Lower lobe of right lung (tissue), 2 donors: ENCODE measurements around the gene CHST7. TPM values are rescaled to one million over a fixed set of nuclear protein-coding genes. Genes with fewer than 3 reads are reported as not detected.

Source experiments
- ATAC-seq, 2 donors: fragments of 200-7000 bp; cut with Tn5 transposase; one replicate each; pipeline ENCODE4 v1.9.1; 2020 to 2022; ENCODE audit warnings: mild to moderate bottlenecking in 2 of 2, moderate library complexity in 2 of 2
- DNase-seq: peaks from one replicate; pipeline ENCODE4 v3.0.0-alpha.2; 2020
- H3K27ac ChIP-seq: fragments of 200-600 bp; one replicate; pipeline ENCODE4 v1.8.0; 2022
- H3K27me3 ChIP-seq: fragments of 200-600 bp; one replicate; pipeline ENCODE4 v1.8.0; 2022; ENCODE audit warnings: low read depth
- H3K36me3 ChIP-seq: fragments of 200-600 bp; one replicate; pipeline ENCODE4 v1.8.0; 2022; ENCODE audit warnings: mild to moderate bottlenecking
- H3K4me1 ChIP-seq: fragments of 200-600 bp; one replicate; pipeline ENCODE4 v1.8.0; 2022
- H3K4me3 ChIP-seq: fragments of 200-600 bp; one replicate; pipeline ENCODE4 v1.8.0; 2022; ENCODE audit warnings: mild to moderate bottlenecking
- H3K9me3 ChIP-seq: fragments of 200-600 bp; one replicate; pipeline ENCODE4 v1.8.0; 2022
- CTCF ChIP-seq: fragments of 200-600 bp; IDR thresholded peaks from one replicate; pipeline ENCODE4 v1.8.0; 2022; ENCODE audit warnings: antibody characterized with exemption, mild to moderate bottlenecking
- intact Hi-C: fragments of 100-400 bp; cut with DNase I; formaldehyde crosslinking; loops from one replicate; pipeline ENCODE4 v1.11.0; 2022
- total RNA-seq: library from RNA; stranded (reverse); fragmentation: NEBNext Ultra II Directional; extraction: Animal tissue kit (Norgen Biotek cat#: 25700); gene quantifications from one replicate; pipeline ENCODE4 v1.2.1, GENCODE V29; 2021
- donor health status: DM: no; HTN: yes; CAD: no; lungs with severe emphysema.

Gene CHST7
- total RNA-seq, 1 donor from 2014 or later: 7.4 TPM

GRCh38 chrX:46645614-46646013, 72.0 kb downstream of the CHST7 start:
- no peak for TF ChIP-seq CTCF
- DNase-seq (peak; percentile 44), ATAC-seq (peak; percentile 86 to 89)
- intact Hi-C loops: no loop called here
- peaks cover 18% of the 10 kb centered on the region for H3K4me1 ChIP-seq
- no peak overlapping the region for H3K4me3 ChIP-seq
- no peaks in the 10 kb centered on the region for H3K27me3 ChIP-seq
- H3K36me3 ChIP-seq: no peaks in the 10 kb centered on the region
- no peak overlapping the region for H3K27ac ChIP-seq
- no peaks in the 10 kb centered on the region for H3K9me3 ChIP-seq

GRCh38 chrX:46647251-46647650, 73.7 kb downstream of the CHST7 start:
- DNase-seq (no peak), ATAC-seq (no peak)
- H3K27me3 ChIP-seq: no peaks in the 10 kb centered on the region
- no peaks in the 10 kb centered on the region for H3K36me3 ChIP-seq
- H3K4me3 ChIP-seq: no peak overlapping the region
- intact Hi-C loops: no loop called here
- no peaks in the 10 kb centered on the region for H3K9me3 ChIP-seq
- no peak overlapping the region for H3K27ac ChIP-seq
- TF ChIP-seq CTCF: no peak
- H3K4me1 ChIP-seq: peaks cover 18% of the 10 kb centered on the region

Other genes with a start within 250 kb of the CHST7 start
- gene ZNF674, start 28.3 kb upstream of the CHST7 start, total RNA-seq: 5.6 TPM
- gene SLC9A7, start 185.4 kb downstream of the CHST7 start, total RNA-seq: 7.9 TPM